ENCODE results near the gene CD300A. TPM values are rescaled to one million over a fixed set of nuclear protein-coding genes. Genes with fewer than 3 reads are reported as not detected.

The CD300A gene
- total RNA-seq, 4 donors from 2014 or later = 5.5 to 13.0 (median 8.7) TPM

- no peak for TF ChIP-seq POLR2A (IDR thresholded peaks at IDR 0.05)
- TF ChIP-seq, protein P1, sequence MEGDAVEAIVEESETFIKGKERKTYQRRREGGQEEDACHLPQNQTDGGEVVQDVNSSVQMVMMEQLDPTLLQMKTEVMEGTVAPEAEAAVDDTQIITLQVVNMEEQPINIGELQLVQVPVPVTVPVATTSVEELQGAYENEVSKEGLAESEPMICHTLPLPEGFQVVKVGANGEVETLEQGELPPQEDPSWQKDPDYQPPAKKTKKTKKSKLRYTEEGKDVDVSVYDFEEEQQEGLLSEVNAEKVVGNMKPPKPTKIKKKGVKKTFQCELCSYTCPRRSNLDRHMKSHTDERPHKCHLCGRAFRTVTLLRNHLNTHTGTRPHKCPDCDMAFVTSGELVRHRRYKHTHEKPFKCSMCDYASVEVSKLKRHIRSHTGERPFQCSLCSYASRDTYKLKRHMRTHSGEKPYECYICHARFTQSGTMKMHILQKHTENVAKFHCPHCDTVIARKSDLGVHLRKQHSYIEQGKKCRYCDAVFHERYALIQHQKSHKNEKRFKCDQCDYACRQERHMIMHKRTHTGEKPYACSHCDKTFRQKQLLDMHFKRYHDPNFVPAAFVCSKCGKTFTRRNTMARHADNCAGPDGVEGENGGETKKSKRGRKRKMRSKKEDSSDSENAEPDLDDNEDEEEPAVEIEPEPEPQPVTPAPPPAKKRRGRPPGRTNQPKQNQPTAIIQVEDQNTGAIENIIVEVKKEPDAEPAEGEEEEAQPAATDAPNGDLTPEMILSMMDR (IDR thresholded peaks at IDR 0.05) = no peak
- intact Hi-C loops (cut with DNase I; ENCODE audit: low total_unique reads) = no loop called here
- 55 to 65% methylated on average over 10 of the region's 10 CpGs for WGBS, 2 donors
- DNase-seq (ENCODE audit: low spot score in 2 of 2) = peak in 1 of 2 donors; percentile 50
- H3K4me3 ChIP-seq (ENCODE audit: low read depth, poor library complexity, severe bottlenecking) = no peak within 1 kb of the TSS
These were observed 64.9 kb downstream of the CD300A start, which contains the start of gene CD300LB for GRCh38 chr17:74531231-74531761. Gene CD300LB (minus strand): TSS chr17:74531475. CDS start chr17:74531350, 125 bp downstream.

DNA sequence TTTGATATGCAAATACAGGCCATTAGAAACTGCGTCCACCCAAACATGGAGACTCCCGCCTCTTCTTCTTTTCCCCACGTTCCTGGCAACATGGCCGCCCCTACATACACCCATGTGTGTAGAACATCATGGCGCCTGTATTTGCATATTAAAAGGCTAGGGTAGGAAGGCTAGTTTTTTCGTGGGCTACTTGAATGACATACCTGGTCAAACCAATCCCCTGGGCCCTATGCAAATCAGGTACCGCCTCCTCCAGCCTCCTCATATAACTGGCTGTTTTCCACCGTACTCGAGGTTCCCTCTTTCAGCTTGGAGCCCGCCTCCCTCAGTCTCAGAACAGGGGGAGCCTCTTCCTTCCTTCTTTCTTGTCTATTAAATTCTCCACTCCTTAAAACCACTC, 65.7 kb downstream of the CD300A start:
- TF ChIP-seq POLR2A (IDR thresholded peaks at IDR 0.05) = no peak
- TF ChIP-seq, protein P1 (IDR thresholded peaks at IDR 0.05) = no peak
- WGBS, 2 donors = 54 to 61% methylated on average over 10 of the region's 10 CpGs
- H3K4me3 ChIP-seq (ENCODE audit: low read depth, poor library complexity, severe bottlenecking) = no peak overlapping the region
- DNase-seq (ENCODE audit: low spot score in 2 of 2) = peak; percentile 69 to 88
- intact Hi-C loops (cut with DNase I; ENCODE audit: low total_unique reads) = no loop called here

Other genes starting within 250 kb of the CD300A start
- gene DNAI2, start 192.4 kb upstream of the CD300A start, total RNA-seq = under 1 TPM in 1 of 4 donors, not detected in 3; 0.57 TPM
- under 1 TPM in 3 of 4 donors, not detected in 1; 0.65 to 0.91 (median 0.68) TPM for gene KIF19, start 140.4 kb upstream of the CD300A start, total RNA-seq
- gene BTBD17, start 104.8 kb upstream of the CD300A start, total RNA-seq = under 1 TPM in 1 of 4 donors, not detected in 3; 0.22 TPM
- not detected for gene GPR142, start 99.1 kb upstream of the CD300A start, total RNA-seq
- 100 to 1,000 TPM in 2 of 4 donors, 10 to 100 TPM in 2; 80.3 to 147 (median 99.1) TPM for gene GPRC5C, start 34.5 kb upstream of the CD300A start, total RNA-seq
- 1 to 10 TPM in 1 of 4 donors, under 1 TPM in 2, not detected in 1; 0.12 to 1.3 (median 0.55) TPM for gene CD300LB, start 64.8 kb downstream of the CD300A start, total RNA-seq
- gene CD300C, start 79.5 kb downstream of the CD300A start, total RNA-seq = 1 to 10 TPM in 2 of 4 donors, under 1 TPM in 2; 0.15 to 1.5 (median 0.75) TPM
- gene CD300H, start 100.9 kb downstream of the CD300A start, total RNA-seq = not detected
- not detected for gene CD300LD, start 125.6 kb downstream of the CD300A start, total RNA-seq
- under 1 TPM in 2 of 4 donors, not detected in 2; 0.37 to 0.45 TPM for gene CD300E, start 157.1 kb downstream of the CD300A start, total RNA-seq
- under 1 TPM in 2 of 4 donors, not detected in 2; 0.13 to 0.27 TPM for gene CD300LF, start 246.3 kb downstream of the CD300A start, total RNA-seq